HuH-7 (cell line): ENCODE measurements around the gene OTUD3.
"Not testable (repeated sequence)": the region's sequence is repeated elsewhere in the genome, so short reads cannot be mapped to it uniquely, and the experiment has no call there.

Source experiments
- DNase-seq: peaks from one replicate; pipeline ENCODE4 v3.0.0; 2011; ENCODE audit warnings: low spot score

OTUD3 gene

DNA sequence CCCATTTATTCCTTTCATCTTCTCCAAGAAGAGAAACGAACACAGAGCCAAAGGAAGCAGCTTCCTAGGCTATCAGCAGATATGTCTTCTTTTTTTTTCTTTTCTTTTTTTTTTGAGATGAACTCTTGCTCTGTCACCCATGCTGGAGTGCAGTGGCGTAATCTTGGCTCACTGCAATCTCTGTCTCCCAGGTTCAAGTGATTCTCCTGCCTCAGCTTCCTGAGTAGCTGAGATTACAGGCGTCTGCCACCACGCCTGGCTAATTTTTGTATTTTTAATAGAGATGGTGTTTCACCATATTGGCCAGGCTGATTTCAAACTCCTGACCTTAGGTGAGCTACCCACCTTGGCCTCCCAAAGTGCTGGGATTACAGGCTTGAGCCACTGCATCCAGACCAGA is 13.6 kb upstream of the OTUD3 start:
- not testable (repeated sequence) for DNase-seq

DNA sequence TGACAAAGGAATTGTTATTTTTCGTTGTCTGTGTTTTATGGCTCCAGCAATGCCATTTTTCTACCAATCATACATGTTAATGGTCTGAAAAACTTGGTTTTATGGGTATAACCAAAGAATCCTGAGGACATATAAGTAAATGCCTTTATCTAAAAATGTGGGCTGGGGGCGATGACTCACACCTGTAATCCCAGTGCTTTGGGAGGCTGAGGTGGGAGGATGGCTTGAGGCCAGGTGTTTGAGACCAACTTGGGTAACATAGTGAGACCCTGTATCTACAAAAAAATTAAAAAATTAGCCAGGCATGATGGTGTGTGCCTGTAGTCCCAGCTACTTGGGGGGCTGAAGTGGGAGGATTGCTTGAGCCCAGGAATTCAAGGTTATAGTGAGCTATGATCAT is 12.7 kb upstream of the OTUD3 start:
- not testable (repeated sequence) for DNase-seq

DNA sequence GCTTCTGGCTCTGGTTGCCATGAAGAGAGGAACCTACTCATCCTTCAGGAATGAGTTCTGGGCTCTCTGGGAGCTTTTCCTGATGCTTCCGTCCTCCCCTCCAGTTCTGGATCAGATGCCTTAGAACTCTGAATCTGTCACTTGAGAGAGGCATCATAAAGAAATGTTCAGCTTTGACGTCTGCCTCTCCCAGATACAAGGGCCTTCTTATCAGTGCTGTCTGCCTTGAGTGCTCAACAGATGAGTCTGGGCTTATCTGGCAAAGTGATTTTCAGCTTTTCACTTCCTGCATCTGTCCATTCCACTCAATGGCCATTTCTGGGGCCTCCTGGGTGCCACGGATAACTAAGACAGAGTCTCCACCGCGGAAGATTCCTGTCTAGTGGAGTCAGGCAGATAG is 12.3 kb upstream of the OTUD3 start:
- no peak for DNase-seq

GRCh38 chr1:19872190-19872589 is 10.0 kb upstream of the OTUD3 start:
- no peak for DNase-seq

GRCh38 chr1:19877181-19877750 is 4.9 kb upstream of the OTUD3 start:
- no peak for DNase-seq

- no peak for DNase-seq
Observed at GRCh38 chr1:19877821-19878636, 4.2 kb upstream of the OTUD3 start.

GRCh38 chr1:19878637-19878985 is 3.6 kb upstream of the OTUD3 start:
- no peak for DNase-seq

GRCh38 chr1:19879227-19879626 is 3.0 kb upstream of the OTUD3 start:
- DNase-seq: no peak

- no peak for DNase-seq
Observed at GRCh38 chr1:19879661-19880060, 2.5 kb upstream of the OTUD3 start.

DNA sequence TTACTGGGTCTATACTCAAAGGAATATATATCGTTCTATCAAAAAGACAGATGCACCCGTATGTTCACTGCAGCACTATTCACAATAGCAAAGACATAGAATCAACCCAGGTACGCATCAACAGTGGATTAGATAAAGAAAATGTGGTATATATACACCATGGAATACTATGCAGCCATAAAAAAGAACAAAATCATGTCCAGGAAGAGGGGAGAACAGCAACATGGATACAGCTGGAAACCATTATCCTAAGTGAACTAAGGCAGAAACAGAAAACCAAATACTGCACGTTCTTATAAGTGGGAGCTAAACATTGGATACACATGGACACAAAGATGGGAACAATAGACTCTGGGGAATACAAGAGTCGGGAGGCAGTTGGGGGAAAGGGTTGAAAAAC is 1.4 kb upstream of the OTUD3 start:
- not testable (repeated sequence) for DNase-seq

- no peak for DNase-seq
Observed at GRCh38 chr1:19884312-19884711, 2.1 kb downstream of the OTUD3 start.

DNA sequence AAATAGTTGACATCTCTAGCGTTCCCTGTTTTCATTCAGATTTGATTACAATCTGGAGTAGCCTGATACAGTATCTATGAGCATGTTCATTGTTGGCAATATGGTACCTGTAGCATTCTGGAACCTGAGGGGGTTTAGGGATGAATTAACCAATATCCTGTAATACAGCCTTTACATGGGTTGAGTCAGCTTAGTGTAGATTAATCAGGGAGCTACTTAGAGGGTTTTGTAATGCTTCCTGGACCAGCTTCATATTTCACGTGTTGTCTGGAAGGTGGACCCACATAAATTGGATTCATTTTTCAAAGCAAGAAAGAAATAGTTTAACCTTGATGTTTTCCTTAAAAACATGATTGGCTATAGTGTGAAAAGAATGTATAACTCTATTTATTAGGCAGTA is 3.6 kb downstream of the OTUD3 start:
- no peak for DNase-seq

GRCh38 chr1:19888112-19888511 is 5.9 kb downstream of the OTUD3 start:
- no peak for DNase-seq

- DNase-seq: no peak
Observed at GRCh38 chr1:19889656-19890055, 7.5 kb downstream of the OTUD3 start.

- no peak for DNase-seq
Observed at GRCh38 chr1:19892129-19892528, 9.9 kb downstream of the OTUD3 start.

GRCh38 chr1:19892628-19893168 is 10.5 kb downstream of the OTUD3 start:
- DNase-seq: no peak

GRCh38 chr1:19893687-19894086 is 11.5 kb downstream of the OTUD3 start:
- DNase-seq: no peak

- DNase-seq: no peak
Observed at GRCh38 chr1:19894218-19894617, 12.0 kb downstream of the OTUD3 start.

DNA sequence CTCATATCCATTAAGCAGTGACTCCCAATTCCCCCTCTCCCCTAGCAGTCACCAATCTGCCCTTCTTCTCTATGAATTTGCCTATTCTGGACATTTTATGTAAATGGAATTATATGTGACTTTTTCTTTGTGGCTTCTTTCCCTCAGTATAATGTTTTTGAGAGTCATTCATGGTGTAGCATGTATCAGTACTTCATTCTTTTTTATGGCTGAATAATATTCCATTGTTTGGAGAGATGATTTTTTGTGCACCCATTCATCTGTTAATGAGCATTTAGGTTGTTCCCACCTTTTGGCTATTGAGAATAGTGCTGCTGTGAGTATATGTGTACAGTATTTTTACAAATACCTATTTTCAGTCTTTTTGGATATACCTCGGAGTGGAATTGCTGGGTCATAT is 19.5 kb downstream of the OTUD3 start:
- DNase-seq: no peak

GRCh38 chr1:19903621-19904020 is 21.4 kb downstream of the OTUD3 start:
- no peak for DNase-seq

DNA sequence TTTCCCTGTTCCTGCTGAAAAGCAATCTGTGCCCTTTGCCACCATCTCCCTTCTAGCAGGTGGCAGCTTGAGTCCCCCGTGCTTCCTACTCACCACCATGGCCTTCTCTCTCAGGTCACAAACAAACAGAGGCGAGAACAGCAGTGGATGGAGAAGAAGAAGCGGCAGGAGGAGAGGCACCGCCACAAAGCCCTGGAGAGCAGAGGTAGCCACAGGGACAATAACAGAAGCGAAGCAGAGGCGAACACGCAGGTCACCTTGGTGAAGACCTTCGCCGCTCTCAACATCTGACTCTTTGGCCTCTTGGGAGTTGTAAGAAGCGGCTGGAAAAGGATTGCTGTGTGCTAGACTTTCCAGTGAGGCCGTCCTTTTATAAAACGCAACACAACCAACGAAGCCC is 25.3 kb downstream of the OTUD3 start:
- DNase-seq: no peak

DNA sequence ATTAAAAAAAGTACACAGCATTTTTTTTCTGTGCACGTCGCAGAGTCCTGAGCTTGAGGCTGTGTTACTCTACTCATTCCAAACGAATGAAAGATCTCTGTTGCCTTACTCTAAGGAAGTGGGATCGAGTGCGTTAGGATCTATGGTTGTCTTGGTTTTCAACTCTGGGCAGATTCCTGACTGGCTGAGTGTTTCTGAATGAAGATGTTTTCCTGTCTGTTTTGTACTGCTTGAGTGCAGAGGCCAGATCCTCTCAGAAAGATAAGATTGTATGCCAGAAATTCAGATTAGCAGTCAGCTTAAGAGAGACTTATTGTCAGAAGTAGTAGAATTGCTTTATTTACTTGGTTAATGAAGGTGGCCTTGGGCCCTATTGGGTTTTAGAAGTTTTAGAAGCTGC is 27.2 kb downstream of the OTUD3 start:
- DNase-seq: no peak

- DNase-seq: no peak
Observed at GRCh38 chr1:19909971-19910370, 27.8 kb downstream of the OTUD3 start.

DNA sequence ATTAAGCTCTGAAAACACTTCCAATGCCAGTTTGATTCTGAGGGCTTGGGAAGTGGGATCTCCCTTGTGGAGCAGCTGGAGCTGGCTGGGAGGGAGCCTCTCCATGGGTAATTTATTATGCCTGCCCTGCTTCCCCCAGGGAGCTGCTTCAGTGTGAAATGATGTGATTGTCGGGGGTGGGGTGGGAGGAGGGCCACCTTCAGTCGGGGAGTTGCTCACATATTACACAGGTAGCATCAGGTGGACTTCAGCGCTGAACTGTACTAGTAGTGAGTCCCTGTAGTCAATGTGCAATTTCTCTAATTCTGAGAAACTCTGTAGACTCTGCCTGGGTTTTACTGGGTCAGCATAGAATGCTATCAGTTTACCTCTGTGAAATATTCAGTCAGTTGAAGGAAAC is 28.5 kb downstream of the OTUD3 start:
- DNase-seq: no peak
